ENCODE measurements around the gene STK32C.
"Not testable (repeated sequence)": the region's sequence is repeated elsewhere in the genome, so short reads cannot be mapped to it uniquely, and the experiment has no call there.

Gene STK32C

GRCh38 chr10:132301371-132302330 is 6.1 kb downstream of the STK32C start:
- DNase-seq (ENCODE audit: low spot score) = peak; percentile 36

- DNase-seq (ENCODE audit: low spot score) = no peak
These were observed 7.2 kb downstream of the STK32C start for GRCh38 chr10:132300582-132300981.

- DNase-seq (ENCODE audit: low spot score) = no peak
These were observed 8.1 kb downstream of the STK32C start for GRCh38 chr10:132299371-132300336.

GRCh38 chr10:132298038-132298881 is 9.5 kb downstream of the STK32C start:
- DNase-seq (ENCODE audit: low spot score) = no peak

- no peak for DNase-seq (ENCODE audit: low spot score)
These were observed 10.2 kb downstream of the STK32C start for GRCh38 chr10:132297526-132297925.

- DNase-seq (ENCODE audit: low spot score) = no peak
These were observed 10.9 kb downstream of the STK32C start for GRCh38 chr10:132296666-132297443.

- DNase-seq (ENCODE audit: low spot score) = not testable (repeated sequence)
These were observed 12.3 kb downstream of the STK32C start for GRCh38 chr10:132295481-132295880.

GRCh38 chr10:132294561-132295318 is 13.0 kb downstream of the STK32C start:
- DNase-seq (ENCODE audit: low spot score) = peak; percentile 82

GRCh38 chr10:132293813-132294520 is 13.8 kb downstream of the STK32C start:
- no peak for DNase-seq (ENCODE audit: low spot score)

GRCh38 chr10:132293201-132293812 is 14.4 kb downstream of the STK32C start:
- DNase-seq (ENCODE audit: low spot score) = no peak

- no peak for DNase-seq (ENCODE audit: low spot score)
These were observed 15.2 kb downstream of the STK32C start for GRCh38 chr10:132292287-132293200.

- DNase-seq (ENCODE audit: low spot score) = no peak
These were observed 15.9 kb downstream of the STK32C start for GRCh38 chr10:132291826-132292225.

- no peak for DNase-seq (ENCODE audit: low spot score)
These were observed 17.1 kb downstream of the STK32C start for GRCh38 chr10:132290631-132291030.

- no peak for DNase-seq (ENCODE audit: low spot score)
These were observed 18.3 kb downstream of the STK32C start for GRCh38 chr10:132289439-132289838.

- DNase-seq (ENCODE audit: low spot score) = no peak
These were observed 24.0 kb downstream of the STK32C start for GRCh38 chr10:132283604-132284382.

GRCh38 chr10:132282667-132283603 is 24.8 kb downstream of the STK32C start:
- no peak for DNase-seq (ENCODE audit: low spot score)

All from ecto neural progenitor cell (in vitro differentiated cells).